Amniotic stem cell (primary cell): ENCODE measurements around the gene VSTM2B.

ENCODE experiments used
- DNase-seq: peaks from one replicate; lab custom pipeline; 2025; lab: John Stamatoyannopoulos, UW

The VSTM2B gene

GRCh38 chr19:29497241-29497640, 28.6 kb upstream of the VSTM2B start:
- DNase-seq = no peak

- no peak for DNase-seq
Measured at GRCh38 chr19:29497686-29498436, 27.9 kb upstream of the VSTM2B start.

- DNase-seq = no peak
Measured at GRCh38 chr19:29499261-29499920, 26.4 kb upstream of the VSTM2B start.

GRCh38 chr19:29499921-29500590, 25.7 kb upstream of the VSTM2B start:
- no peak for DNase-seq

GRCh38 chr19:29501816-29502580, 23.8 kb upstream of the VSTM2B start:
- DNase-seq = no peak

GRCh38 chr19:29502581-29502850, 23.3 kb upstream of the VSTM2B start:
- DNase-seq = no peak

- DNase-seq = no peak
Measured at GRCh38 chr19:29503140-29503758, 22.5 kb upstream of the VSTM2B start.

- DNase-seq = no peak
Measured at GRCh38 chr19:29503785-29504184, 22.0 kb upstream of the VSTM2B start.

GRCh38 chr19:29504454-29504853, 21.3 kb upstream of the VSTM2B start:
- no peak for DNase-seq

- DNase-seq = no peak
Measured at GRCh38 chr19:29505097-29505824, 20.5 kb upstream of the VSTM2B start.

GRCh38 chr19:29506619-29506911, 19.2 kb upstream of the VSTM2B start:
- no peak for DNase-seq

GRCh38 chr19:29507081-29507860, 18.5 kb upstream of the VSTM2B start:
- DNase-seq = no peak

- no peak for DNase-seq
Measured at GRCh38 chr19:29508181-29508580, 17.6 kb upstream of the VSTM2B start.

- DNase-seq = no peak
Measured at GRCh38 chr19:29509456-29509855, 16.3 kb upstream of the VSTM2B start.

GRCh38 chr19:29510701-29511265, 15.0 kb upstream of the VSTM2B start:
- DNase-seq = no peak

- DNase-seq = no peak
Measured at GRCh38 chr19:29511768-29512167, 14.0 kb upstream of the VSTM2B start.

GRCh38 chr19:29512748-29513147, 13.0 kb upstream of the VSTM2B start:
- DNase-seq = no peak

- DNase-seq = no peak
Measured at GRCh38 chr19:29514525-29515232, 11.1 kb upstream of the VSTM2B start.

GRCh38 chr19:29515233-29515619, 10.6 kb upstream of the VSTM2B start:
- no peak for DNase-seq
